GM23338 (cell line): ENCODE results near the gene LRBA. TPM values are rescaled to one million over a fixed set of nuclear protein-coding genes. Genes with fewer than 3 reads are reported as not detected.

Source experiments
- ATAC-seq: fragments of 200-7000 bp; cut with Tn5 transposase; 3 replicates; pipeline ENCODE4 v1.9.1; 2020
- DNase-seq: peaks from one replicate; pipeline ENCODE4 v3.0.0-alpha.2; 2015; ENCODE audit warnings: low spot score
- H2AFZ ChIP-seq: fragments of 200-600 bp; sonication (generic); 2 replicates; pipeline ENCODE4 v1.8.0; 2016; ENCODE audit warnings: antibody characterized with exemption, mild to moderate bottlenecking, moderate library complexity
- H3F3A ChIP-seq: fragments of 200-600 bp; sonication (generic); replicated peaks from 2 replicates; pipeline ENCODE4 v1.8.0; 2017; ENCODE audit warnings: antibody characterized with exemption, mixed run types, low read depth
- H3K27ac ChIP-seq: fragments of 200-600 bp; sonication (generic); 2 replicates; pipeline ENCODE4 v1.6.1; 2016; ENCODE audit warnings: low read depth
- H3K27me3 ChIP-seq: fragments of 200-600 bp; sonication (generic); 2 replicates; pipeline ENCODE4 v1.8.0; 2016; ENCODE audit warnings: mild to moderate bottlenecking, mixed run types, moderate library complexity; ENCODE audit not compliant: insufficient read depth
- H3K36me3 ChIP-seq: fragments of 200-600 bp; sonication (generic); 2 replicates; pipeline ENCODE4 v1.8.0; 2016; ENCODE audit warnings: mild to moderate bottlenecking; ENCODE audit not compliant: insufficient read depth
- H3K4me1 ChIP-seq: fragments of 200-600 bp; sonication (generic); 2 replicates; pipeline ENCODE4 v1.8.0; 2016; ENCODE audit warnings: mild to moderate bottlenecking, moderate library complexity; ENCODE audit not compliant: insufficient read depth
- H3K4me2 ChIP-seq: fragments of 200-600 bp; sonication (generic); 2 replicates; pipeline ENCODE4 v1.7.1; 2017; ENCODE audit warnings: mixed run types
- H3K4me3 ChIP-seq: fragments of 200-600 bp; sonication (generic); 2 replicates; pipeline ENCODE4 v1.6.1; 2016; ENCODE audit warnings: mixed run types
- H3K79me2 ChIP-seq: fragments of 200-600 bp; sonication (generic); replicated peaks from 2 replicates; pipeline ENCODE4 v1.8.0; 2017; ENCODE audit warnings: mild to moderate bottlenecking; ENCODE audit not compliant: insufficient read depth
- H3K9me2 ChIP-seq: fragments of 200-600 bp; sonication (generic); 2 replicates; pipeline ENCODE4 v1.8.0; 2017; ENCODE audit not compliant: insufficient read depth
- H4K20me1 ChIP-seq: fragments of 200-600 bp; sonication (generic); replicated peaks from 2 replicates; pipeline ENCODE4 v1.8.0; 2017; ENCODE audit warnings: mild to moderate bottlenecking; ENCODE audit not compliant: insufficient read depth
- H3K27ac Mint-ChIP-seq: 2 replicates; pipeline ENCODE4 v1.8.0; 2020; ENCODE audit warnings: inconsistent platforms, mild to moderate bottlenecking, moderate library complexity, mixed read lengths
- H3K27me3 Mint-ChIP-seq: 3 replicates; pipeline ENCODE4 v1.8.0; 2022; ENCODE audit warnings: low read depth, mild to moderate bottlenecking, moderate library complexity, mixed read lengths, inconsistent platforms; ENCODE audit not compliant: insufficient read depth, poor library complexity
- H3K36me3 Mint-ChIP-seq: 3 replicates; pipeline ENCODE4 v1.8.0; 2021; ENCODE audit warnings: low read depth, mild to moderate bottlenecking, inconsistent platforms, moderate library complexity, mixed read lengths
- H3K4me1 Mint-ChIP-seq: 3 replicates; pipeline ENCODE4 v1.8.0; 2020; ENCODE audit warnings: mild to moderate bottlenecking, inconsistent platforms, mixed read lengths
- H3K4me3 Mint-ChIP-seq: 3 replicates; pipeline ENCODE4 v1.8.0; 2021; ENCODE audit warnings: moderate library complexity, mild to moderate bottlenecking, inconsistent platforms, mixed read lengths
- H3K9me3 Mint-ChIP-seq: 3 replicates; pipeline ENCODE4 v1.8.0; 2020; ENCODE audit warnings: moderate library complexity, mild to moderate bottlenecking, inconsistent platforms, mixed read lengths
- CTCF ChIP-seq, 2 experiments: fragments of 200-600 bp in 1 of 2; sonication (generic) in 1 of 2; conservative IDR thresholded peaks; 2 replicates each; pipeline versions ENCODE4 v1.5.1 to v1.6.1; 2016 to 2017; ENCODE audit warnings: antibody characterized with exemption in 2 of 2, low read depth in 2 of 2, mild to moderate bottlenecking in 2 of 2, moderate library complexity in 1 of 2
- ETS1 ChIP-seq: IDR thresholded peaks from 2 replicates; pipeline ENCODE4 v1.6.1; 2016; ENCODE audit warnings: antibody characterized with exemption
- EZH2 ChIP-seq: fragments of 200-600 bp; sonication (generic); IDR thresholded peaks from one replicate; pipeline ENCODE4 v1.8.0; 2017; ENCODE audit warnings: antibody characterized with exemption, mild to moderate bottlenecking, low read depth; ENCODE audit not compliant: unreplicated experiment
- EZH2phosphoT487 ChIP-seq: fragments of 200-600 bp; sonication (generic); IDR thresholded peaks from one replicate; pipeline ENCODE4 v1.8.1; 2018; ENCODE audit warnings: antibody characterized with exemption; ENCODE audit not compliant: unreplicated experiment
- REST ChIP-seq: IDR thresholded peaks from one replicate; pipeline ENCODE4 v1.6.1; 2018; ENCODE audit warnings: antibody characterized with exemption; ENCODE audit not compliant: unreplicated experiment
- STAT1 ChIP-seq: IDR thresholded peaks from one replicate; pipeline ENCODE4 v1.6.1; 2016; ENCODE audit warnings: antibody characterized with exemption; ENCODE audit not compliant: unreplicated experiment
- ZNF462 ChIP-seq: fragments of 250-450 bp; sonication (Bioruptor Pico); IDR thresholded peaks from 2 replicates; pipeline ENCODE4 v1.5.0; 2020; ENCODE audit warnings: mild to moderate bottlenecking, moderate library complexity
- polyA plus RNA-seq: library from polyadenylated mRNA; unstranded; fragments of >200 nt; fragmentation: Nextera tagmentation; extraction: Ambion mirVana; gene quantifications from 2 replicates; pipeline ENCODE4 v1.2.1, GENCODE V29; 2016
- total RNA-seq: library from RNA; depleted of rRNA; stranded (reverse); fragments of >200 nt; shearing (Covaris generic); gene quantifications from 2 replicates; pipeline ENCODE4 v1.2.3, GENCODE V29; 2014

LRBA gene
- total and polyA plus RNA-seq, 2 experiments from 2014 or later = 23.3 to 126 TPM

- TF ChIP-seq ZNF462 (CRISPR knock-in tag) (no peak), CTCF (conservative IDR thresholded peaks at IDR 0.05; ENCODE audit: low read depth in 2 of 2) (no peak), STAT1 (no peak)
These were observed 166.1 kb downstream of the LRBA start (continued) for GRCh38 chr4:150849016-150849415.

- Histone ChIP-seq H3K27me3 (no peaks in the 10 kb centered on the region), H4K20me1 (no peaks in the 10 kb centered on the region), H3K4me3 (no peak overlapping the region), H2AFZ (no peak overlapping the region), H3F3A (no peaks in the 10 kb centered on the region), H3K4me1 (no peaks in the 10 kb centered on the region), H3K4me2 (no peak overlapping the region), H3K27ac (no peak overlapping the region), H3K79me2 (no peaks in the 10 kb centered on the region), H3K36me3 (no peaks in the 10 kb centered on the region), H3K9me2 (no peaks in the 10 kb centered on the region)
- DNase-seq (no peak), ATAC-seq (no peak)
- no peak overlapping the region for H3K4me3 Mint-ChIP-seq
- H3K27ac Mint-ChIP-seq = no peak overlapping the region
- no peaks in the 10 kb centered on the region for H3K4me1 Mint-ChIP-seq
- H3K27me3 Mint-ChIP-seq = no peaks in the 10 kb centered on the region
- peaks cover 29% of the 10 kb centered on the region for H3K36me3 Mint-ChIP-seq
- H3K9me3 Mint-ChIP-seq = no peaks in the 10 kb centered on the region
- TF ChIP-seq REST (no peak), ETS1 (no peak), EZH2phosphoT487 (no peak), EZH2 (no peak), STAT1 (no peak), CTCF (conservative IDR thresholded peaks at IDR 0.05; ENCODE audit: low read depth in 2 of 2) (peak in 1 of 2 experiments; percentile 34; a peak in 2 of 4 replicates)
These were observed 186.9 kb downstream of the LRBA start for GRCh38 chr4:150828159-150828558.
